Central memory CD8-positive, alpha-beta T cell (primary cell): ENCODE results near the gene KCTD1.

Experiments
- ATAC-seq: fragments of 150-1000 bp; cut with Tn5 transposase; replicated peaks from 2 replicates; pipeline ENCODE4 v1.10.0; 2022; ENCODE audit warnings: mild to moderate bottlenecking, moderate FRiP score, moderate number of reproducible peaks; ENCODE audit not compliant: poor library complexity, severe bottlenecking; ENCODE audit errors: extremely low read depth
- DNase-seq, 2 donors: peaks; one replicate each; pipeline ENCODE4 v3.0.0; 2021; ENCODE audit warnings: low spot score in 2 of 2
- H3K27ac Mint-ChIP-seq: one replicate; pipeline ENCODE4 v1.8.0; 2022; ENCODE audit warnings: low read depth, mild to moderate bottlenecking, moderate library complexity, mixed read lengths
- H3K27me3 Mint-ChIP-seq: one replicate; pipeline ENCODE4 v1.8.0; 2022; ENCODE audit warnings: mixed read lengths
- H3K36me3 Mint-ChIP-seq: one replicate; pipeline ENCODE4 v1.8.0; 2022; ENCODE audit warnings: mild to moderate bottlenecking, moderate library complexity, mixed read lengths; ENCODE audit not compliant: insufficient read depth
- H3K4me1 Mint-ChIP-seq: one replicate; pipeline ENCODE4 v1.8.0; 2022; ENCODE audit warnings: mixed read lengths
- H3K4me3 Mint-ChIP-seq: one replicate; pipeline ENCODE4 v1.8.0; 2022; ENCODE audit warnings: mild to moderate bottlenecking, moderate library complexity, mixed read lengths
- H3K9me3 Mint-ChIP-seq: one replicate; pipeline ENCODE4 v1.8.0; 2022; ENCODE audit warnings: mixed read lengths

The KCTD1 gene

GRCh38 chr18:26502823-26503222 is 45.5 kb downstream of the KCTD1 start:
- Mint-ChIP-seq H3K9me3 (no peaks in the 10 kb centered on the region), H3K4me1 (no peaks in the 10 kb centered on the region), H3K27ac (no peak overlapping the region), H3K36me3 (no peaks in the 10 kb centered on the region), H3K27me3 (no peaks in the 10 kb centered on the region), H3K4me3 (no peak overlapping the region)
- ATAC-seq (no peak), DNase-seq (no peak)

GRCh38 chr18:26497866-26498265 is 50.5 kb downstream of the KCTD1 start:
- DNase-seq (no peak), ATAC-seq (no peak)
- Mint-ChIP-seq H3K4me3 (no peak overlapping the region), H3K9me3 (no peaks in the 10 kb centered on the region), H3K27me3 (no peaks in the 10 kb centered on the region), H3K36me3 (no peaks in the 10 kb centered on the region), H3K4me1 (no peaks in the 10 kb centered on the region), H3K27ac (no peak overlapping the region)

- H3K27me3 Mint-ChIP-seq: no peaks in the 10 kb centered on the region
- H3K9me3 Mint-ChIP-seq: no peaks in the 10 kb centered on the region
- no peak for ATAC-seq
- no peak overlapping the region for H3K27ac Mint-ChIP-seq
- no peaks in the 10 kb centered on the region for H3K36me3 Mint-ChIP-seq
- H3K4me3 Mint-ChIP-seq: no peak overlapping the region
- H3K4me1 Mint-ChIP-seq: no peaks in the 10 kb centered on the region
- no peak for DNase-seq
Observed at GRCh38 chr18:26496528-26496927, 51.8 kb downstream of the KCTD1 start.

GRCh38 chr18:26495287-26495686 is 53.1 kb downstream of the KCTD1 start:
- no peaks in the 10 kb centered on the region for H3K4me1 Mint-ChIP-seq
- DNase-seq: no peak
- no peaks in the 10 kb centered on the region for H3K9me3 Mint-ChIP-seq
- H3K4me3 Mint-ChIP-seq: no peak overlapping the region
- no peak for ATAC-seq
- no peak overlapping the region for H3K27ac Mint-ChIP-seq
- H3K36me3 Mint-ChIP-seq: no peaks in the 10 kb centered on the region
- H3K27me3 Mint-ChIP-seq: no peaks in the 10 kb centered on the region

GRCh38 chr18:26493021-26493420 is 55.3 kb downstream of the KCTD1 start:
- Mint-ChIP-seq H3K4me3 (no peak overlapping the region), H3K27me3 (no peaks in the 10 kb centered on the region), H3K9me3 (no peaks in the 10 kb centered on the region), H3K4me1 (no peaks in the 10 kb centered on the region), H3K36me3 (no peaks in the 10 kb centered on the region), H3K27ac (no peak overlapping the region)
- DNase-seq (no peak), ATAC-seq (no peak)

GRCh38 chr18:26491194-26491816 is 57.0 kb downstream of the KCTD1 start:
- DNase-seq: no peak
- no peaks in the 10 kb centered on the region for H3K27me3 Mint-ChIP-seq
- H3K36me3 Mint-ChIP-seq: no peaks in the 10 kb centered on the region
- H3K4me1 Mint-ChIP-seq: no peaks in the 10 kb centered on the region
- no peak overlapping the region for H3K27ac Mint-ChIP-seq
- ATAC-seq: no peak
- H3K4me3 Mint-ChIP-seq: no peak overlapping the region
- H3K9me3 Mint-ChIP-seq: no peaks in the 10 kb centered on the region

- Mint-ChIP-seq H3K9me3 (no peaks in the 10 kb centered on the region), H3K27ac (no peak overlapping the region), H3K4me3 (no peak overlapping the region), H3K27me3 (no peaks in the 10 kb centered on the region), H3K4me1 (no peaks in the 10 kb centered on the region), H3K36me3 (no peaks in the 10 kb centered on the region)
- DNase-seq (no peak), ATAC-seq (no peak)
Observed at GRCh38 chr18:26489881-26490280, 58.5 kb downstream of the KCTD1 start.

- no peak overlapping the region for H3K27ac Mint-ChIP-seq
- ATAC-seq: no peak
- H3K4me1 Mint-ChIP-seq: no peaks in the 10 kb centered on the region
- no peaks in the 10 kb centered on the region for H3K27me3 Mint-ChIP-seq
- no peak for DNase-seq
- H3K9me3 Mint-ChIP-seq: no peaks in the 10 kb centered on the region
- no peaks in the 10 kb centered on the region for H3K36me3 Mint-ChIP-seq
- H3K4me3 Mint-ChIP-seq: no peak overlapping the region
Observed at GRCh38 chr18:26489191-26489590, 59.2 kb downstream of the KCTD1 start.

GRCh38 chr18:26488417-26489009 is 59.8 kb downstream of the KCTD1 start:
- no peaks in the 10 kb centered on the region for H3K36me3 Mint-ChIP-seq
- no peak for ATAC-seq
- H3K27ac Mint-ChIP-seq: no peak overlapping the region
- DNase-seq: no peak
- H3K9me3 Mint-ChIP-seq: no peaks in the 10 kb centered on the region
- no peak overlapping the region for H3K4me3 Mint-ChIP-seq
- H3K4me1 Mint-ChIP-seq: no peaks in the 10 kb centered on the region
- H3K27me3 Mint-ChIP-seq: no peaks in the 10 kb centered on the region

- no peaks in the 10 kb centered on the region for H3K36me3 Mint-ChIP-seq
- no peak overlapping the region for H3K4me3 Mint-ChIP-seq
- no peaks in the 10 kb centered on the region for H3K4me1 Mint-ChIP-seq
- no peaks in the 10 kb centered on the region for H3K9me3 Mint-ChIP-seq
- no peak for DNase-seq
- no peaks in the 10 kb centered on the region for H3K27me3 Mint-ChIP-seq
- H3K27ac Mint-ChIP-seq: no peak overlapping the region
- peak; percentile 52 for ATAC-seq
Observed at GRCh38 chr18:26487437-26487836, 60.9 kb downstream of the KCTD1 start.

- Mint-ChIP-seq H3K27me3 (no peaks in the 10 kb centered on the region), H3K27ac (no peak overlapping the region), H3K4me1 (no peaks in the 10 kb centered on the region), H3K9me3 (no peaks in the 10 kb centered on the region), H3K4me3 (no peak overlapping the region), H3K36me3 (no peaks in the 10 kb centered on the region)
- no peak for ATAC-seq
- no peak for DNase-seq
Observed at GRCh38 chr18:26483633-26484032, 64.7 kb downstream of the KCTD1 start.

- no peak overlapping the region for H3K4me3 Mint-ChIP-seq
- ATAC-seq (no peak), DNase-seq (no peak)
- no peaks in the 10 kb centered on the region for H3K4me1 Mint-ChIP-seq
- no peaks in the 10 kb centered on the region for H3K36me3 Mint-ChIP-seq
- no peak overlapping the region for H3K27ac Mint-ChIP-seq
- H3K9me3 Mint-ChIP-seq: no peaks in the 10 kb centered on the region
- no peaks in the 10 kb centered on the region for H3K27me3 Mint-ChIP-seq
Observed at GRCh38 chr18:26482569-26482968, 65.8 kb downstream of the KCTD1 start.

- DNase-seq: no peak
- ATAC-seq: no peak
- H3K4me1 Mint-ChIP-seq: no peaks in the 10 kb centered on the region
Observed at GRCh38 chr18:26480897-26481795, 67.2 kb downstream of the KCTD1 start.

More at GRCh38 chr18:26480897-26481795, 67.2 kb downstream of the KCTD1 start:
- Mint-ChIP-seq H3K4me3 (no peak overlapping the region), H3K27me3 (no peaks in the 10 kb centered on the region), H3K9me3 (no peaks in the 10 kb centered on the region), H3K27ac (no peak overlapping the region), H3K36me3 (no peaks in the 10 kb centered on the region)
